ENCODE results near the gene CCDC102A.

CCDC102A gene

GRCh38 chr16:57517397-57518367 lies 18.7 kb downstream of the CCDC102A start:
- DNase-seq, result no peak

- DNase-seq, result no peak
Observed at GRCh38 chr16:57516773-57517172, 19.6 kb downstream of the CCDC102A start.

- DNase-seq, result no peak
Observed at GRCh38 chr16:57516176-57516725, 20.1 kb downstream of the CCDC102A start.

GRCh38 chr16:57514791-57515600 lies 21.4 kb downstream of the CCDC102A start:
- no peak for DNase-seq

GRCh38 chr16:57514371-57514770 lies 22.0 kb downstream of the CCDC102A start:
- no peak for DNase-seq

- no peak for DNase-seq
Observed at GRCh38 chr16:57513371-57514102, 22.8 kb downstream of the CCDC102A start.

GRCh38 chr16:57512296-57513001 lies 23.9 kb downstream of the CCDC102A start:
- no peak for DNase-seq

- DNase-seq, result no peak
Observed at GRCh38 chr16:57510016-57510871, 26.1 kb downstream of the CCDC102A start.

- no peak for DNase-seq
Observed at GRCh38 chr16:57509231-57509923, 27.0 kb downstream of the CCDC102A start.

- DNase-seq, result no peak
Observed at GRCh38 chr16:57508035-57508425, 28.3 kb downstream of the CCDC102A start.

GRCh38 chr16:57507136-57508034 lies 29.0 kb downstream of the CCDC102A start:
- DNase-seq, result no peak

- DNase-seq, result no peak
Observed at GRCh38 chr16:57505169-57505568, 31.2 kb downstream of the CCDC102A start.

GRCh38 chr16:57504491-57504890 lies 31.9 kb downstream of the CCDC102A start:
- no peak for DNase-seq

GRCh38 chr16:57504001-57504400 lies 32.4 kb downstream of the CCDC102A start:
- no peak for DNase-seq

GRCh38 chr16:57503366-57503765 lies 33.0 kb downstream of the CCDC102A start:
- no peak for DNase-seq

- DNase-seq, result no peak
Observed at GRCh38 chr16:57502048-57502775, 34.2 kb downstream of the CCDC102A start.

- DNase-seq, result no peak
Observed at GRCh38 chr16:57501492-57501891, 34.9 kb downstream of the CCDC102A start.

- no peak for DNase-seq
Observed at GRCh38 chr16:57500578-57501111, 35.7 kb downstream of the CCDC102A start.

Data from right hindlimb (tissue), 1 donor.